Right renal pelvis (tissue), 4 donors: ENCODE measurements around the gene FRMD6. TPM values are rescaled to one million over a fixed set of nuclear protein-coding genes. Genes with fewer than 3 reads are reported as not detected.
"Not testable (repeated sequence)": the region's sequence is repeated elsewhere in the genome, so short reads cannot be mapped to it uniquely, and the experiment has no call there.

Experiments
- DNase-seq, 4 donors: peaks; one replicate each; pipeline ENCODE4 v3.0.0-alpha.2; 2013; ENCODE audit warnings: low read depth in 4 of 4, low spot score in 3 of 4, missing footprints in 1 of 4
- polyA plus RNA-seq, 4 donors: library from polyadenylated mRNA; unstranded; fragments of 120-200 nt; gene quantifications; one replicate each; pipeline ENCODE4 v1.2.1, GENCODE V29; 2013; ENCODE audit not compliant: insufficient read length in 4 of 4

FRMD6 gene
- polyA plus RNA-seq, 4 donors = 18.0 to 21.0 (median 20.6) TPM

DNA sequence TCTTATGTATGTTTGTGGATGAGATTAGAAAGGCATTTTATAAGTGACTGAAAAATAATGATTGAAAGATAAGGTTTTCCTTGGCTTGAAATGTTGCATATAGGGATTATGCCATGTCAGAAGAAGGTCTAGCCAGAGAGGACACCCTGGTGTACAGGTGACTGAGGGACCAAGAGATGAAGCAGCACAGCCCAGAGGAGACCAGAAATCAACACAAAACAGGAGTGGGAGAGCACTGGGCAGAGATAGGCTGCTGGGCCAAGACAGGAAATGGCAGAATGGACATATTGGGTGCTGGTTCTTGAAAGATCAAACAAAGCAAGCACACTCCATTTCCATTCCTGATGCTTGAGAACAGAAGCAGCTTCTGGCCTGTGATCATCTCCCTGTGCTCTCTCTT lies 24.4 kb upstream of the FRMD6 start:
- DNase-seq = no peak

DNA sequence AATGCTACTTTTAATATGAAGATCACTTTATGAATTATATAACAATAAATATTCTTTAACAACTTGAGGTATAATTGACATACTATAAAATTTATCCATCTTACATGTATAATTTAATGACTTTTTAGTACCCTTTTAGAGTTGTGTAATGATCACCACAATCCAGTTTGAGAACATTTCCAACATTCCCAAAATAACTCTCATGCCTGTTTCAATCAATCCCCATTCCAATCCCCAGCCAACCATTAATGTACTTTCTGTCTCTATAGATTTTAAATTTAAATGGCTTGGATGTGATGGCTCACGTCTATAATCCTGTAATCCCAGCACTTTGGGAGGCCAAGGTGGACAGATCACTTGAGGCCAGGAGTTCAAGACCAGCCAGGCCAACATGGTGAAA lies 23.5 kb upstream of the FRMD6 start:
- DNase-seq = no peak

GRCh38 chr14:51630987-51631386 lies 20.7 kb upstream of the FRMD6 start:
- DNase-seq = no peak

DNA sequence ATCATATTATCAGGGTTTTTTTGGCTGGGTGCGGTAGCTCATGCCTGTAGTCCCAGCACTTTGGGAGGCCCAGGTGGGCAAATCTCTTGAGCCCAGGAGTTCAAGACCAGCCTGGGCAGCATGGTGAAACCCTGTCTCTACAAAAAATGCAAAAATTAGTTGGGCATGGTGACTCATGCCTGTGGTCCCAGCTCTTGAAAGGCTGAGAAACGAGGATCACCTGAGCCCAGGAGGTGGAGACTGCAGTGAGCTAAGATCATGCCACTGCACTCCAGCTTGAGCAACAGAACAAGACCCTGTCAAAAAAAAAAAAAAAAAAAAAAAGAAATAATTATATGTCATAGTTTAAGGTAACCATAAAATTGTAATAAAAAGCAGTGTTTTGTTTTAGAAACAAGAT lies 18.4 kb upstream of the FRMD6 start:
- DNase-seq = not testable (repeated sequence)

GRCh38 chr14:51636109-51636508 lies 15.6 kb upstream of the FRMD6 start:
- DNase-seq = no peak

- no peak for DNase-seq
Measured at GRCh38 chr14:51638071-51638944, 13.4 kb upstream of the FRMD6 start.

DNA sequence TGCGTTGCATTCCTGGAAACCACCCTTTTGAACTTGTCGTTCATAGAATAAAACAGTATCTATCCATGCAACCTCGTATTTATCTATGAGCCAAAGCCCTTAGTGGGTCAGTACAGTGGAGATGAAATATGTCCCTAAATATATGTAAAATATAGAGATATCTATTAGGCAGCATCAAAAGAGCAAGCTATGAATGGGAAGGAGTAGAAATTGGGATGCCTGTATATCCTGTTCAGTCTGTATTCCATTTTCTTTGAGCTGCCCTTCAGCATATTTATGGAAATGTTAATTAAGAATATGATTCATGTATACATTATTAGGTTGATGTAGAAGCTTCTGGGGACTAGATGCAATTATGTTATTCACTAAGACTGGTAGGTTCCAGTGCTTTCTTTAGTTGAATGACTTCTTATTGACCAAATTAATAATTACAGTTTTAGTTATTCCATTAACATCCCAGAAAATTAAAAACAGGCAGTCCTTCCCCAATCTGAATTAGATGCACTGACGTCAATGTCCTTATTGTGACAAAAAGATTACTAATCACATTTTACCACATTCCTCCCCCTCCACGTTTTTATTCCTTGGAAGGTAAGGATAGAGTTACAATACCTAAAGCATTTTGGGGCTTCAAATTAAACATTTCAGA lies 11.9 kb upstream of the FRMD6 start:
- DNase-seq = no peak

GRCh38 chr14:51643140-51643539 lies 8.6 kb upstream of the FRMD6 start:
- no peak for DNase-seq

GRCh38 chr14:51644217-51644933 lies 7.3 kb upstream of the FRMD6 start:
- DNase-seq = no peak

DNA sequence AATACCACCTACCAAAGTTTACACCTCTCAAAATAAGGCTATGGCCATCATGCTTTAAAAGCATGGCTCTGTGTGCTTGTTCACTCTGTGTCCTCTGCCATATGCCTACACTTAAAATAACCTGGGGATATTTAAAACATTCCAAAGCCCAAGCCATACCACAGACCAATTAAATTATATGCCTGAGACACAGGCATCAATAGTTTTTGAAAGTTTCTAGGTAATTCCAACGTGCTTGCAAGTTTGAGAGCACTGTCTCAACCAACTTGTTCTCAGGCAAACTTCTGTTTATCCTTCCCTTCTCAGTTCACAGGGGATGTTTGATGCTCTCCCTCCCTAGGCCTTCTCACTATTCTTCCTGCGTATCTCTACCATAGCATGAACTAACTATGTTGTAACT lies 3.4 kb upstream of the FRMD6 start:
- no peak for DNase-seq

DNA sequence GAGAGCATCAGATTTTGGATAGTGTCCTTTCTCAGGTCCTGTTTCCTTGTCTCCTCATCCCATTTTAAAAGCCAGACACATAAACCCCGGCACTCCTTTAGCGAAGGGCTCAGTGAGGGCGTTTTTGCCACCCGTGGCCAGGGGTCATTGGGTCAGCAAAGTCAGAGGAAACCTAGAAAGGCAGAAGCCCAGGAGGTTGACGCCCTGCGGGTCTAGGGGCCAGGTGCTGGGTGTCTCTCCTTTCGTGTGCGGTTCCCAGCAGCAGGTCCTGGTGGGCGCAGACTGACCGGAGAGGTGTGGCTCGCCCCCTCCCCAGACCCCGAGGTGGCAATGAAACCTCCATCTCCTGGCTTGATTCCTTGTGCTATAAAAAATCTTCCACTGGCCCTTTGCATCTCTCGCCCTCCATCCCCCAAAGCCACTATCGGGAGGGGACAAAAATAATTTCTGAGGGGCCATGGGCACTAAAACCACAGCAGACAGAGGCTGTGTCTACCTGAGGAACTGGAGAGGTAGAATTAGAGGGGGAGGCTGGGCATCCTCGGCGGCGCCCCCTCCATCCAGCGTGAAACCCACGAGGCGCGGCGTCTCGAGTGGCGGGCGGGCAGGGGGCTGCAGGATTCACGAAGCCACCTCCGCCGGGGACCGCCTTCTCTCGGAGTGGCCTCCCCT lies 858 bp upstream of the FRMD6 start:
- DNase-seq = no peak

- DNase-seq = peak in 1 of 4 donors; percentile 72
Measured at GRCh38 chr14:51652168-51653078, 713 bp downstream of the FRMD6 start.

- peak in 3 of 4 donors; percentile 26 to 64 (median 43) for DNase-seq
Measured at GRCh38 chr14:51653079-51653774, 1.5 kb downstream of the FRMD6 start.

- DNase-seq = no peak
Measured at GRCh38 chr14:51653775-51654532, 2.2 kb downstream of the FRMD6 start.

DNA sequence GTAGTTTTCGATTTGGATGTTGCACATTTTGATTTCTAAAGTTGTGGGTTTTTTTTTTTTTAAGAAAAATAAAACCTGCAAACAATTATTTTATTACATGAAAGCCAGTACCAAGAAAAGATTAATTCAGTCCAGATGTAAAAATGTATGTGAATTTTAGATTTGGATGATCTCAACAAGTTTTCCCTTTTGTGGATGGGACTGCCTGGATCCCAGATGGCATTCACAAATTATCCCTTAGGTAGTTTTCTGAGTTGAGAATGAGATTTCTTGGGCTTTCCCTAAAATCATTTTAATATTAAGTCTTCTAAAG lies 2.8 kb downstream of the FRMD6 start:
- no peak for DNase-seq

DNA sequence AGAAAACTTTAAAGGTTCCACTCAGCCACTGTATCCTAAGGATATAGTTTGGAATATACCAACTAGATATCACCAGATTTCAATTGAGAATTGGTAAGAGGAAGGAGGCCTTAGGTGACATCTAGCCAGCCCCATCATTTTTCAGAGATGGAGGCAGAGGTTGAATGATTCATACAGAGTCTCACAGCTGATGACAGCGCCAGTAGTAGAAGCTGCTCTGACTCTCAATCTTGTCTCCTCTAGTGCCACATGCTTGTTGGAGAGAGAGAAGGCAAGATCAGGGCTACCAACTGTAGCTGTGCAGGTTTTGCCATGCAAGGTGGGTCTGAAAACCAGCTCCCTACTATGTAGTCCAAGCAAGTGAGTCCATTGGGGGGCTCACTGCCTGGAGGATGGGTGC lies 6.1 kb downstream of the FRMD6 start:
- DNase-seq = no peak

DNA sequence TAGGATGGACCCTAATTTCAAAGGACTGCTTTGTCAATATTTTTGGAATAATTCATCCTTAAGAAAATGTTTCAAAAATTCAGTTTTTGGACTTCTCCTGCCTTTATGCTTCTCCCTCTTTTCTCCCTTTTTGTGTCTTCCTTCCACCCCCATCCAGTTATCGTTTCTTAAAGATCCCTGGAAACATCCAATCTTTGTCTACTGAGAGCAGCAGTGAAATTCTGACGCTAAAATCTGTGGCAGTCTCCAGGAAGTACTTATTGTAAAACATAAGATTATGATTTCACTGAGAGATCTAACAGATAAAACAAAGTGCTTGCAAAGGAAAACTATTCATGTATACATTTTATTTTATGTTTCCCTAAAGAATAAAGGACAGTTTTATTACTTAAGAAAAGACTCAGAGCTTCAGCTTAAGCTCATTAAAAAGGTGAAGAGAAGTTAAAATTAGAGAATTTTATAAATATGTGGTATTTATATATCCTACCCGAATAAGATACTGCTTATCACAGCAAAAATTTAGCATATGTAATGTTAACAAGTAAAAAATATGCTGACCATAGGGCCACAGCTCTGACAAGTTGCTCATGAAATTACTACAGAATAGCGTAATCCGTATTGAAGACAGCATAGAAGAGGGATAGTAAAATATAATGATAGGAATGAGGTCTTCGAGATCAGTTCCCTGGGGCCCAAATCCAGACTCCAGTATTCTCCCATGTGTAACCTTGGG lies 6.9 kb downstream of the FRMD6 start:
- no peak for DNase-seq

DNA sequence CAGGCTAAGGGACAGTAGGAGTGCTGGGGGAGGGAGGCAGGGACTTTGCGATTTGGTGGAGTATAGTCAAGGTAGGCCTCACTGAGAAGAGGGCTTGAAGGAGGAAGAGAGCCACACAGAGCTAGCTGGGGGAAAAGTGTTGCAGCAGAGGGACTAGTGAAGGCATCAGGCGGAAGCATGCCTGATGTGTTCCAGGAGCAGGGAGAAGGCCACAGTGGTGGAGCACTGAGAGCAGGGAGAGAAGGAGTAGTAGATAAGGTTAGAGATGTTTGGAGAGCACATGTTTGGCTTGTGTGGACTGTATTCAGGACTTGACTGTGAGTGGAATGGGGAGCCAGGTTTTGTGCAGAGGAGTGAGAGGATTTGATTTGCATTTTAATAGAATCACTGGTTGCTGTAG lies 9.0 kb downstream of the FRMD6 start:
- no peak for DNase-seq
